H9 (cell line): ENCODE measurements around the gene B9D1. TPM values are rescaled to one million over a fixed set of nuclear protein-coding genes. Genes with fewer than 3 reads are reported as not detected.
"Not testable (repeated sequence)": the region's sequence is repeated elsewhere in the genome, so short reads cannot be mapped to it uniquely, and the experiment has no call there.

Source experiments
- DNase-seq: peaks from one replicate; pipeline ENCODE4 v3.0.0-alpha.2; 2017
- H2AFZ ChIP-seq: one replicate; pipeline ENCODE4 v1.6.1; 2013; ENCODE audit warnings: mild to moderate bottlenecking, low read length, control low read depth, moderate library complexity
- H2AK5ac ChIP-seq: 2 replicates; pipeline ENCODE4 v1.6.1; 2013; ENCODE audit warnings: low read length, control low read depth, mixed read lengths; ENCODE audit not compliant: insufficient read length
- H2BK120ac ChIP-seq: one replicate; pipeline ENCODE4 v1.6.1; 2013; ENCODE audit warnings: low read depth, mild to moderate bottlenecking, low read length, control low read depth, inconsistent platforms; ENCODE audit not compliant: poor library complexity, severe bottlenecking
- H2BK12ac ChIP-seq: 2 replicates; pipeline ENCODE4 v1.6.1; 2013; ENCODE audit warnings: low read length, control low read depth, mixed read lengths, low read depth; ENCODE audit not compliant: insufficient read length
- H2BK15ac ChIP-seq: 2 replicates; pipeline ENCODE4 v1.6.1; 2013; ENCODE audit warnings: low read depth, low read length, control low read depth
- H2BK20ac ChIP-seq: one replicate; pipeline ENCODE4 v1.6.1; 2013; ENCODE audit warnings: low read depth, mild to moderate bottlenecking, low read length, control low read depth, inconsistent platforms; ENCODE audit not compliant: poor library complexity, severe bottlenecking
- H2BK5ac ChIP-seq: 2 replicates; pipeline ENCODE4 v1.6.1; 2013; ENCODE audit warnings: low read length, control low read depth, mixed read lengths; ENCODE audit not compliant: insufficient read length
- H3K14ac ChIP-seq: 2 replicates; pipeline ENCODE4 v1.6.1; 2013; ENCODE audit warnings: low read length, control low read depth; ENCODE audit not compliant: insufficient read depth
- H3K18ac ChIP-seq: 2 replicates; pipeline ENCODE4 v1.6.1; 2013; ENCODE audit warnings: low read depth, mild to moderate bottlenecking, mixed read lengths, low read length, control low read depth; ENCODE audit not compliant: insufficient read length
- H3K23ac ChIP-seq: 2 replicates; pipeline ENCODE4 v1.6.1; 2013; ENCODE audit warnings: low read length, control low read depth, mixed read lengths, low read depth; ENCODE audit not compliant: insufficient read length
- H3K23me2 ChIP-seq: 2 replicates; pipeline ENCODE4 v1.6.1; 2013; ENCODE audit warnings: low read depth, mild to moderate bottlenecking, mixed read lengths, low read length, control low read depth; ENCODE audit not compliant: insufficient read length, poor library complexity, severe bottlenecking
- H3K27ac ChIP-seq: 2 replicates; pipeline ENCODE4 v1.5.1; 2013; ENCODE audit warnings: low read length, control low read depth, mixed read lengths, low read depth; ENCODE audit not compliant: insufficient read length
- H3K27me3 ChIP-seq: 2 replicates; pipeline ENCODE4 v1.6.1; 2013; ENCODE audit warnings: low read length, control low read depth, inconsistent platforms; ENCODE audit not compliant: insufficient read depth
- H3K4ac ChIP-seq: 2 replicates; pipeline ENCODE4 v1.6.1; 2013; ENCODE audit warnings: low read depth, mild to moderate bottlenecking, control low read depth, inconsistent platforms, low read length, moderate library complexity
- H3K4me1 ChIP-seq: 2 replicates; pipeline ENCODE4 v1.6.1; 2013; ENCODE audit warnings: low read length, control low read depth, inconsistent platforms; ENCODE audit not compliant: insufficient read depth
- H3K4me2 ChIP-seq: 2 replicates; pipeline ENCODE4 v1.6.1; 2013; ENCODE audit warnings: low read length, control low read depth, mixed read lengths; ENCODE audit not compliant: insufficient read length, insufficient read depth
- H3K56ac ChIP-seq: 2 replicates; pipeline ENCODE4 v1.6.1; 2013; ENCODE audit warnings: low read depth, mild to moderate bottlenecking, mixed read lengths, low read length, control low read depth; ENCODE audit not compliant: insufficient read length
- H3K79me1 ChIP-seq: 2 replicates; pipeline ENCODE4 v1.6.1; 2013; ENCODE audit warnings: low read depth, mild to moderate bottlenecking, moderate library complexity, low read length, control low read depth, inconsistent platforms; ENCODE audit not compliant: insufficient read depth, poor library complexity, severe bottlenecking
- H3K79me2 ChIP-seq: 2 replicates; pipeline ENCODE4 v1.6.1; 2013; ENCODE audit warnings: low read length, control low read depth, inconsistent platforms; ENCODE audit not compliant: insufficient read depth
- H3K9ac ChIP-seq: 2 replicates; pipeline ENCODE4 v1.6.1; 2013; ENCODE audit warnings: low read length, control low read depth, mixed read lengths; ENCODE audit not compliant: insufficient read length; ENCODE audit errors: extremely low read depth
- H3K9me3 ChIP-seq: one replicate; pipeline ENCODE4 v1.6.1; 2013; ENCODE audit warnings: low read depth, low read length, inconsistent platforms; ENCODE audit not compliant: control insufficient read depth
- H3T11ph ChIP-seq: one replicate; pipeline ENCODE4 v1.6.1; 2013; ENCODE audit warnings: mild to moderate bottlenecking, low read length, control low read depth, inconsistent platforms
- H4K20me1 ChIP-seq: one replicate; pipeline ENCODE4 v1.6.1; 2013; ENCODE audit not compliant: control insufficient read depth, insufficient read length, insufficient read depth
- H4K5ac ChIP-seq: 2 replicates; pipeline ENCODE4 v1.6.1; 2013; ENCODE audit warnings: low read depth, mild to moderate bottlenecking, mixed read lengths, low read length, control low read depth; ENCODE audit not compliant: insufficient read length
- H4K8ac ChIP-seq: replicated peaks from 2 replicates; pipeline ENCODE4 v1.6.1; 2013; ENCODE audit warnings: low read length, control low read depth, mixed read lengths, low read depth; ENCODE audit not compliant: insufficient read length
- H4K91ac ChIP-seq: 2 replicates; pipeline ENCODE4 v1.6.1; 2013; ENCODE audit warnings: low read depth, mild to moderate bottlenecking, moderate library complexity, mixed read lengths, low read length, control low read depth; ENCODE audit not compliant: insufficient read length
- H3K27ac Mint-ChIP-seq, 3 experiments: 2 replicates in 2 of 3; 3 replicates in 1 of 3; pipeline ENCODE4 v1.8.0; 2020 to 2021; ENCODE audit warnings: mixed read lengths in 3 of 3, mild to moderate bottlenecking in 1 of 3, moderate library complexity in 1 of 3
- H3K27me3 Mint-ChIP-seq: 2 replicates; pipeline ENCODE4 v1.8.0; 2021; ENCODE audit warnings: low read depth, mild to moderate bottlenecking, moderate library complexity, mixed read lengths
- H3K36me3 Mint-ChIP-seq, 3 experiments: 2 replicates in 2 of 3; 3 replicates in 1 of 3; pipeline ENCODE4 v1.8.0; 2020 to 2021; ENCODE audit warnings: low read depth in 3 of 3, mixed read lengths in 3 of 3; ENCODE audit not compliant: insufficient read depth in 1 of 3
- H3K4me1 Mint-ChIP-seq, 2 experiments: 2 replicates each; pipeline ENCODE4 v1.8.0; 2020; ENCODE audit warnings: mixed read lengths in 2 of 2
- H3K4me3 Mint-ChIP-seq, 2 experiments: 2 replicates in 1 of 2; 3 replicates in 1 of 2; pipeline ENCODE4 v1.8.0; 2020 to 2021; ENCODE audit warnings: mild to moderate bottlenecking in 2 of 2, mixed read lengths in 2 of 2, moderate library complexity in 1 of 2
- H3K9me3 Mint-ChIP-seq, 2 experiments: 2 replicates in 1 of 2; 3 replicates in 1 of 2; pipeline ENCODE4 v1.8.0; 2020; ENCODE audit warnings: mild to moderate bottlenecking in 2 of 2, mixed read lengths in 2 of 2, moderate library complexity in 1 of 2
- WGBS: extraction: QIAGEN DNeasy Blood & Tissue Kit; methylation state at CpG from one replicate; pipeline ENCODE4 v1.1.7; 2013; ENCODE audit warnings: missing lambda C conversion rate, low lambda C conversion rate, mixed read lengths; ENCODE audit not compliant: insufficient read length; ENCODE audit errors: extremely low coverage; 5-methylcytosine and 5-hydroxymethylcytosine counted together
- total RNA-seq: library from RNA; stranded (reverse); gene quantifications from 2 replicates; pipeline ENCODE4 v1.2.1, GENCODE V29; 2021
- TF ChIP-seq, protein P1 (sequence below): fragments of 200-600 bp; sonication (generic); conservative IDR thresholded peaks from 3 replicates; pipeline ENCODE4 v1.8.0; 2021; ENCODE audit warnings: antibody characterized with exemption, mild to moderate bottlenecking

B9D1 gene
- total RNA-seq, 1 experiment from 2014 or later, result 30.4 TPM

DNA sequence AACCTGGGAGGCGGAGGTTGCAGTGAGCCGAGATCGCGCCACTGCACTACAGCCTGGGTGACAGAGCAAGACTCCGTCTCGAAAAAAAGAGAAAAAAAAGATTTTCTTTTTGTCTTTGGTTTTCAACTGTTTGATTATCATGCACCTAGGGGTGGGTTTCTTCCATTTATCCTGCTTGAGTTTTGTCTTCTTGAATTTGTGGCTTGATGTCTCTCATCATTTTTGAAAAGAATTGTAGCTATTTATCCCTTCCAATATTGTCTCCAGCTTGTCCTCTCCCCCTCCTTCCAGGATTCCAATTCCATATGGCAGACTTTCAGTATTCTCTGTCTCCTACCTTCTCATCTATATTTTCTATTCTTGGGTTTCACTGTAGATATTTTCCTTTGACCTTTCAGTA, 7.8 kb downstream of the B9D1 start:
- Histone ChIP-seq H3K9ac (no peak overlapping the region), H3K18ac (no peak overlapping the region), H2BK20ac (no peak overlapping the region), H3K23me2 (no peaks in the 10 kb centered on the region), H3K79me1 (no peaks in the 10 kb centered on the region), H3K4ac (no peak overlapping the region), H2BK15ac (no peak overlapping the region), H3K27ac (no peak overlapping the region), H3K4me2 (no peak overlapping the region), H4K20me1 (no peaks in the 10 kb centered on the region), H4K5ac (no peak overlapping the region), H3K14ac (no peak overlapping the region), H3T11ph (no peak overlapping the region), H2AFZ (no peak overlapping the region), H3K23ac (no peak overlapping the region), H3K9me3 (no peaks in the 10 kb centered on the region), H3K79me2 (0 out of 2 replicates have a peak, but pooled peaks cover 2% of the 10 kb centered on the region), H2BK120ac (no peak overlapping the region), H3K4me1 (no peaks in the 10 kb centered on the region), H4K91ac (no peak overlapping the region), H4K8ac (no peak overlapping the region), H2BK5ac (no peak overlapping the region), H3K27me3 (no peaks in the 10 kb centered on the region), H3K56ac (no peak overlapping the region), H2AK5ac (no peak overlapping the region), H2BK12ac (no peak overlapping the region)
- Mint-ChIP-seq H3K36me3 (peaks cover 6 to 40% (median 39%) of the 10 kb centered on the region in 3 experiments; a peak in 6 of 7 replicates), H3K9me3 (no peaks in the 10 kb centered on the region), H3K4me3 (no peak overlapping the region), H3K4me1 (no peaks in the 10 kb centered on the region), H3K27ac (no peak overlapping the region), H3K27me3 (no peaks in the 10 kb centered on the region)
- no peak for DNase-seq
- TF ChIP-seq, protein P1, sequence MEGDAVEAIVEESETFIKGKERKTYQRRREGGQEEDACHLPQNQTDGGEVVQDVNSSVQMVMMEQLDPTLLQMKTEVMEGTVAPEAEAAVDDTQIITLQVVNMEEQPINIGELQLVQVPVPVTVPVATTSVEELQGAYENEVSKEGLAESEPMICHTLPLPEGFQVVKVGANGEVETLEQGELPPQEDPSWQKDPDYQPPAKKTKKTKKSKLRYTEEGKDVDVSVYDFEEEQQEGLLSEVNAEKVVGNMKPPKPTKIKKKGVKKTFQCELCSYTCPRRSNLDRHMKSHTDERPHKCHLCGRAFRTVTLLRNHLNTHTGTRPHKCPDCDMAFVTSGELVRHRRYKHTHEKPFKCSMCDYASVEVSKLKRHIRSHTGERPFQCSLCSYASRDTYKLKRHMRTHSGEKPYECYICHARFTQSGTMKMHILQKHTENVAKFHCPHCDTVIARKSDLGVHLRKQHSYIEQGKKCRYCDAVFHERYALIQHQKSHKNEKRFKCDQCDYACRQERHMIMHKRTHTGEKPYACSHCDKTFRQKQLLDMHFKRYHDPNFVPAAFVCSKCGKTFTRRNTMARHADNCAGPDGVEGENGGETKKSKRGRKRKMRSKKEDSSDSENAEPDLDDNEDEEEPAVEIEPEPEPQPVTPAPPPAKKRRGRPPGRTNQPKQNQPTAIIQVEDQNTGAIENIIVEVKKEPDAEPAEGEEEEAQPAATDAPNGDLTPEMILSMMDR, result no peak
- no CpG with 5 or more reads among the region's 6 CpGs for WGBS

- H3K27ac Mint-ChIP-seq, H3K23me2 ChIP-seq, H3K27me3 Mint-ChIP-seq, H3K79me2 ChIP-seq, H3T11ph ChIP-seq, H2BK15ac ChIP-seq, H2BK20ac ChIP-seq, H3K4me1 Mint-ChIP-seq, H3K4me1 ChIP-seq, H2BK5ac ChIP-seq, H3K23ac ChIP-seq, H3K27ac ChIP-seq, H3K18ac ChIP-seq, H3K14ac ChIP-seq, H4K5ac ChIP-seq, H4K20me1 ChIP-seq, H2BK12ac ChIP-seq, H3K79me1 ChIP-seq, H3K9me3 Mint-ChIP-seq, H3K4ac ChIP-seq, H3K9me3 ChIP-seq, H3K4me3 Mint-ChIP-seq, DNase-seq, H4K8ac ChIP-seq, H3K9ac ChIP-seq, H2BK120ac ChIP-seq, H4K91ac ChIP-seq, H3K56ac ChIP-seq, H2AFZ ChIP-seq, H3K27me3 ChIP-seq, H2AK5ac ChIP-seq, H3K4me2 ChIP-seq: not testable (repeated sequence)
- no CpG with 5 or more reads among the region's 11 CpGs for WGBS
- H3K36me3 Mint-ChIP-seq, result peaks cover 2 to 34% (median 27%) of the 10 kb centered on the region in 3 experiments; a peak in 6 of 7 replicates
Observed at GRCh38 chr17:19353401-19353800, 9.1 kb downstream of the B9D1 start.
